22Rv1 (cell line): Measurements from ENCODE around the gene GGT6.

Experiments used
- ZFX ChIP-seq: fragments of 450-650 bp; IDR thresholded peaks from 2 replicates; pipeline ENCODE4 v1.6.1; 2017; ENCODE audit warnings: antibody characterized with exemption, borderline replicate concordance
- TF ChIP-seq, protein P1 (sequence below): fragments of 450-650 bp; IDR thresholded peaks from 2 replicates; pipeline ENCODE4 v1.5.1; 2017; ENCODE audit warnings: mild to moderate bottlenecking

- TF ChIP-seq, protein P1, sequence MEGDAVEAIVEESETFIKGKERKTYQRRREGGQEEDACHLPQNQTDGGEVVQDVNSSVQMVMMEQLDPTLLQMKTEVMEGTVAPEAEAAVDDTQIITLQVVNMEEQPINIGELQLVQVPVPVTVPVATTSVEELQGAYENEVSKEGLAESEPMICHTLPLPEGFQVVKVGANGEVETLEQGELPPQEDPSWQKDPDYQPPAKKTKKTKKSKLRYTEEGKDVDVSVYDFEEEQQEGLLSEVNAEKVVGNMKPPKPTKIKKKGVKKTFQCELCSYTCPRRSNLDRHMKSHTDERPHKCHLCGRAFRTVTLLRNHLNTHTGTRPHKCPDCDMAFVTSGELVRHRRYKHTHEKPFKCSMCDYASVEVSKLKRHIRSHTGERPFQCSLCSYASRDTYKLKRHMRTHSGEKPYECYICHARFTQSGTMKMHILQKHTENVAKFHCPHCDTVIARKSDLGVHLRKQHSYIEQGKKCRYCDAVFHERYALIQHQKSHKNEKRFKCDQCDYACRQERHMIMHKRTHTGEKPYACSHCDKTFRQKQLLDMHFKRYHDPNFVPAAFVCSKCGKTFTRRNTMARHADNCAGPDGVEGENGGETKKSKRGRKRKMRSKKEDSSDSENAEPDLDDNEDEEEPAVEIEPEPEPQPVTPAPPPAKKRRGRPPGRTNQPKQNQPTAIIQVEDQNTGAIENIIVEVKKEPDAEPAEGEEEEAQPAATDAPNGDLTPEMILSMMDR, result no peak
- TF ChIP-seq ZFX, result no peak
These were observed 22.0 kb downstream of the GGT6 start for GRCh38 chr17:4538236-4539002.
